Sigmoid colon (tissue), 7 donors: Measurements from ENCODE around the gene TGIF2. TPM values are rescaled to one million over a fixed set of nuclear protein-coding genes. Genes with fewer than 3 reads are reported as not detected.

ENCODE experiments used
- DNase-seq: peaks from one replicate; pipeline ENCODE4 v3.0.0-alpha.2; 2019
- H3K27ac ChIP-seq, 4 donors: fragments of 200-600 bp; sonication (generic); one replicate each; pipeline ENCODE4 v1.5.1; 2016 to 2019; ENCODE audit warnings: mild to moderate bottlenecking in 1 of 4
- H3K27me3 ChIP-seq, 3 donors: fragments of 200-600 bp; sonication (generic); one replicate each; pipeline ENCODE4 v1.5.1; 2019; ENCODE audit warnings: mild to moderate bottlenecking in 1 of 3
- H3K36me3 ChIP-seq, 4 donors: fragments of 200-600 bp; sonication (generic); one replicate each; pipeline ENCODE4 v1.5.1; 2016 to 2019
- H3K4me1 ChIP-seq, 4 donors: fragments of 200-600 bp; sonication (generic); one replicate each; pipeline ENCODE4 v1.5.1; 2017 to 2019
- H3K4me3 ChIP-seq, 4 donors: fragments of 200-600 bp; sonication (generic); one replicate each; pipeline ENCODE4 v1.5.1; 2017 to 2019; ENCODE audit warnings: mild to moderate bottlenecking in 2 of 4, moderate library complexity in 1 of 4
- H3K9me3 ChIP-seq, 4 donors: fragments of 200-600 bp in 3 of 4; sonication (generic) in 3 of 4; one replicate each; pipeline versions ENCODE4 v1.5.1 to v1.6.1; 2013 to 2019
- CTCF ChIP-seq, 4 experiments: fragments of 450-650 bp in 3 of 4; fragments of 200-600 bp in 1 of 4; IDR thresholded peaks; one replicate each; pipeline ENCODE4 v1.5.1; 2016 to 2019; ENCODE audit warnings: antibody characterized with exemption in 4 of 4, mild to moderate bottlenecking in 3 of 4, moderate library complexity in 2 of 4
- EP300 ChIP-seq, 4 donors: sonication (generic); formaldehyde crosslinking; IDR thresholded peaks; one replicate each; pipeline ENCODE4 v1.6.1; 2017; ENCODE audit warnings: antibody characterized with exemption in 4 of 4
- POLR2A ChIP-seq, 2 donors: fragments of 450-650 bp; IDR thresholded peaks; one replicate each; pipeline ENCODE4 v1.6.1; 2016; ENCODE audit warnings: antibody characterized with exemption in 2 of 2, mild to moderate bottlenecking in 2 of 2, moderate library complexity in 2 of 2
- POLR2AphosphoS5 ChIP-seq, 4 donors: sonication (generic); formaldehyde crosslinking; IDR thresholded peaks; one replicate each; pipeline ENCODE4 v1.6.1; 2017; ENCODE audit warnings: antibody characterized with exemption in 4 of 4
- WGBS, 2 donors: extraction: QIAGEN DNeasy Blood & Tissue Kit; methylation state at CpG; one replicate each; pipeline ENCODE4 v1.1.7; 2013; 5-methylcytosine and 5-hydroxymethylcytosine counted together
- intact Hi-C: fragments of 100-400 bp; cut with DNase I; formaldehyde crosslinking; loops from one replicate; pipeline ENCODE4 v1.15.1; 2023
- polyA plus RNA-seq, 3 donors: library from polyadenylated mRNA; stranded (reverse); fragments of 200-250 nt; gene quantifications; one replicate each; pipeline ENCODE4 v1.2.3, GENCODE V29; 2013
- total RNA-seq, 4 donors: library from RNA; depleted of rRNA; stranded (reverse); fragments of >200 nt; gene quantifications; one replicate each; pipeline ENCODE4 v1.1.0, GENCODE V29; 2016
- donor health status: healthy with polysubstance abuse.
- donor health status: Bipolar disorder and iron deficiency.
- donor health status: healthy.

TGIF2 gene
- total and polyA plus RNA-seq, 7 donors, result 2.1 to 13.6 (median 10.0) TPM

GRCh38 chr20:36576081-36576445, 2.7 kb downstream of the TGIF2 start:
- no peak for DNase-seq
- Histone ChIP-seq H3K9me3 (no peaks in the 10 kb centered on the region), H3K27me3 (no peaks in the 10 kb centered on the region), H3K4me3 (no peak overlapping the region), H3K27ac (peak overlapping the region; percentile 88 to 94 (median 91)), H3K4me1 (peaks cover 0 to 40% (median 29%) of the 10 kb centered on the region in 4 donors), H3K36me3 (peaks cover 2 to 25% (median 15%) of the 10 kb centered on the region in 4 donors)
- TF ChIP-seq EP300 (IDR thresholded peaks at IDR 0.05) (no peak), POLR2AphosphoS5 (IDR thresholded peaks at IDR 0.05) (no peak), POLR2A (IDR thresholded peaks at IDR 0.05) (no peak), CTCF (IDR thresholded peaks at IDR 0.05) (no peak)
- intact Hi-C loops, result loop anchor here (10.0 kb wide), 1 partner anchor 199 kb away; the partner anchor contains the start of gene DSN1
- 72 to 75% methylated on average over 1 of the region's 1 CpG for WGBS, 2 donors

GRCh38 chr20:36578356-36579041, 5.1 kb downstream of the TGIF2 start:
- Histone ChIP-seq H3K27ac (no peak overlapping the region), H3K4me1 (peaks cover 0 to 30% (median 23%) of the 10 kb centered on the region in 4 donors), H3K4me3 (no peak overlapping the region), H3K36me3 (peaks cover 9 to 42% (median 21%) of the 10 kb centered on the region in 4 donors), H3K9me3 (no peaks in the 10 kb centered on the region), H3K27me3 (no peaks in the 10 kb centered on the region)
- WGBS, 2 donors, result 97% methylated on average over 15 of the region's 15 CpGs
- DNase-seq, result no peak
- TF ChIP-seq POLR2AphosphoS5 (IDR thresholded peaks at IDR 0.05), result no peak
- no peak for TF ChIP-seq POLR2A (IDR thresholded peaks at IDR 0.05)
- TF ChIP-seq CTCF (IDR thresholded peaks at IDR 0.05), result no peak
- no peak for TF ChIP-seq EP300 (IDR thresholded peaks at IDR 0.05)
- intact Hi-C loops, result loop anchor here (10.0 kb wide), 1 partner anchor 196 kb away; the partner anchor contains the start of gene DSN1

- Histone ChIP-seq H3K4me1 (peaks cover 0 to 18% (median 13%) of the 10 kb centered on the region in 4 donors), H3K27ac (no peak overlapping the region), H3K36me3 (peaks cover 9 to 42% (median 21%) of the 10 kb centered on the region in 4 donors), H3K4me3 (no peak overlapping the region), H3K27me3 (no peaks in the 10 kb centered on the region), H3K9me3 (no peaks in the 10 kb centered on the region)
- intact Hi-C loops, result loop anchor here (10.0 kb wide), 1 partner anchor 195 kb away; the partner anchor contains the start of gene DSN1
- DNase-seq, result no peak
- WGBS, 2 donors, result 88 to 91% methylated on average over 2 of the region's 2 CpGs
- TF ChIP-seq POLR2AphosphoS5 (IDR thresholded peaks at IDR 0.05) (no peak), POLR2A (IDR thresholded peaks at IDR 0.05) (no peak), EP300 (IDR thresholded peaks at IDR 0.05) (no peak), CTCF (IDR thresholded peaks at IDR 0.05) (no peak)
These were observed 6.7 kb downstream of the TGIF2 start for GRCh38 chr20:36579996-36580545.

GRCh38 chr20:36582322-36582721, 8.9 kb downstream of the TGIF2 start:
- peaks cover 9 to 49% (median 21%) of the 10 kb centered on the region in 4 donors for H3K36me3 ChIP-seq
- WGBS, 2 donors, result 78 to 87% methylated on average over 4 of the region's 4 CpGs
- no peaks in the 10 kb centered on the region for H3K27me3 ChIP-seq
- H3K27ac ChIP-seq, result no peak overlapping the region
- intact Hi-C loops, result no loop called here
- DNase-seq, result no peak
- no peak for TF ChIP-seq CTCF (IDR thresholded peaks at IDR 0.05)
- no peak for TF ChIP-seq EP300 (IDR thresholded peaks at IDR 0.05)
- no peak for TF ChIP-seq POLR2A (IDR thresholded peaks at IDR 0.05)
- TF ChIP-seq POLR2AphosphoS5 (IDR thresholded peaks at IDR 0.05), result no peak
- no peaks in the 10 kb centered on the region for H3K9me3 ChIP-seq
- no peak overlapping the region for H3K4me3 ChIP-seq
- H3K4me1 ChIP-seq, result no peaks in the 10 kb centered on the region
